Left ventricle myocardium superior (tissue), 1 donor: ENCODE data around the gene GPR89B. TPM values are rescaled to one million over a fixed set of nuclear protein-coding genes. Genes with fewer than 3 reads are reported as not detected.
"Not testable (repeated sequence)": the region's sequence is repeated elsewhere in the genome, so short reads cannot be mapped to it uniquely, and the experiment has no call there.

Experiments
- ATAC-seq: fragments of 200-7000 bp; cut with Tn5 transposase; one replicate; pipeline ENCODE4 v1.9.1; 2020; ENCODE audit warnings: mild to moderate bottlenecking, moderate library complexity
- DNase-seq: peaks from one replicate; pipeline ENCODE4 v3.0.0-alpha.2; 2020
- intact Hi-C: fragments of 100-400 bp; cut with micrococcal nuclease; formaldehyde crosslinking; loops from one replicate; pipeline ENCODE4 v1.11.0; 2022
- total RNA-seq: library from RNA; stranded (reverse); fragmentation: NEBNext Ultra II Directional; extraction: Animal tissue kit (Norgen Biotek cat#: 25700); gene quantifications from one replicate; pipeline ENCODE4 v1.2.1, GENCODE V29; 2021
- donor health status: DM: no; HTN: yes; CAD: no; lungs with severe emphysema.

Gene GPR89B
- total RNA-seq, 1 donor from 2014 or later: 6.0 TPM

DNA sequence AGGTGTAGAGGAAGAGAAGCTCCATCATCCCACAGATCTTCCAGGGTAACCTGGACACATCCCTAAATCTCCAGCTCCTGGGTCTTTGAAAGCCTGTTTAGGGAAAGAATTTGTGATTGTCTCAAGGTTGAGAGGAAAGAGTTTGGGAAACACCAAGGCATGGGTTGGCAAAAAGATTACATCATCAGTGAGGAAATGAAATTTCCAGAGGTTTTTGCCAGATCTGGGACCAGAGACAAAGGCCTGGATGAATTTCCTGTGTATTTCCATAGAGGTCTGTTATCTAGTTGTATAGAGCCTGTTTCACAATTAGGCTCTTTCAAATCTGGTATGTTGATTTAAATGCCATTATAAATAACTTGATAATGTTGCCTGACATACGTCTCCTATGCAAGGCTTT, 82.3 kb downstream of the GPR89B start:
- DNase-seq (no peak), ATAC-seq (no peak)
- intact Hi-C loops: no loop called here

DNA sequence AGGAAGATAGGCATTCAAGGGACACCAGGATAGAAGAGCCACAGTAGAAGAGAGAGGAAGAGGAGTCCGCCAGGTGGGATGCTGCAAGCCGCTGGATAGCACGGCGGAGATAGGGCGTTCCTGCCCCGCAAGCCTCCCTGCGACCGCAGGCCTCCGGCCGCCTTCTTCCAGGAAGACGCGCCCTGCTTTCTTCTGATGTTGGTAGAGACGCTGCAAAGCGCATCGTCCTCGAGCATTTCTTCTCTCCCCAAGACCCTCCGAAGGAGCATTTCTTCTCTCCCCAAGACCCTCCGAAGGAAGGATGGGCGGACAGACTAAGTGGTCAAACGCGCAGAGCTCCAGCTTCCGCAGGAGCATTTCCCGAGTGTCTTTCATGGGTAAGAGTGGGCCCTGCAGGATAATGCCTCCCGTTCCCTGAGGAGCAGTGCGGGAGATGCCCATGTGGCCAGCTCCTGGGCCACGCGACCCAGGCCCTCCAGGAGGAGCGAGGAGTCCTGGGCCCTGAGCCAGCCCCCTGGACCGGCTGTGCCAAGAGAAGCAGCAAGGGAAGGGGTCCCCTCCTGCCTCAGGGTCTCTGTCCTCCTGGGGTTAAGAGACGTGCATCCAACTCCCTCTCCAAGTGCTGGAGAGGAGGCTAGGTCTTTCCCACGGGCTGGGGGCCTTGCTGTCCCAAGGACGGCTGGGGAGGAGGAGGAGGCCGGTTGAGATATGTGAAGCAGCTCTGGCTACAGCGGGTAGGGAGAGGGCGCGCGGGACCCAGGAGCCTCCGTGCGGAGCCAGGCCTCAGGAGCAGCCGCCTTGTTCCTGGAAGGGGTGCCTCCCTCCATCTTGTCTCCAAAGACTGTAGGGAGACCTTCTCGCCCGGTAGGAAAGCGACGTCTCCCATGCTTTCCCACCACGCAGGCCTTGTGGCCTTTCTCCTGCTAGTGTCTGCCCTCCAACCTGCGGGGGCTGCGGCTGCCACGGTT, 85.2 kb downstream of the GPR89B start:
- intact Hi-C loops, ATAC-seq, DNase-seq: not testable (repeated sequence)

- DNase-seq, intact Hi-C loops: not testable (repeated sequence)
- ATAC-seq: peak; percentile 30
Measured at GRCh38 chr1:148014289-148015200, 86.3 kb downstream of the GPR89B start.

DNA sequence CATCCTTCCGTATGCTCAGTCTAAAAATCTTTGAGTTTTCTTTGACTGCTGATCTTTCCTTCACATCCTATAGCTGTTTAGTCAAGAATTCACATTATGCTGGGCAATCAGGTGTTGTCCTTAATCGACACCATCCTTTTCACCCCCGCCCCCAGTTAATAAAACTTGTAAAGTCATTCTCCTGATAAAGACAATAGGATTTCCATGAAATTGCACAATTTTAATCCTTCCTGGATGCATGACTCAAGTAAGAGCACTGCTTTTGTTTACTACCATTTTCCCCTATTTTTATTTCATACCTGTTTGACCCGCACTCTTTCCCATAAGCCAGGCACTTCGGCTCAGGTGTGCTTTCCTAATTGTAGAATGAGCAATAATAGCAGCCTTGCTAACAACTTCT, 96.7 kb downstream of the GPR89B start:
- DNase-seq, intact Hi-C loops, ATAC-seq: not testable (repeated sequence)

DNA sequence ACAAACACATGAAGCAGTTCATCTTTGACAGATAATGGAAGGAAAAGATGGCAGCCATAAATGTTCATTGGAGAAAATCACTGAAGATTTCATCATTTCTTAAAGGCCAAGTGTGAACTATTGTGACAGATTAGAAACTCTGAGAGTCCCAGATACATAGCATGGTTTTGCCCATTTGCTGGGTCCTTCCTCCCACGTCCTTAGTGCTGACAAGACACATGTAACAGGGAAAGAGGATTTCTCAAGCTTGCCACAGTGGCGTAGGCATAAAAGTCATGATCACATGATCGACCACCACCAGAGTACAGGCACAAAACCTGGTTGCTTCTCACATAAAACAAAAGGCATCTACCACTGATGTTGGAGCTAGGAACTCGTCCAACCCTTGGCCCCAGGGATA, 98.8 kb downstream of the GPR89B start:
- intact Hi-C loops, ATAC-seq, DNase-seq: not testable (repeated sequence)

DNA sequence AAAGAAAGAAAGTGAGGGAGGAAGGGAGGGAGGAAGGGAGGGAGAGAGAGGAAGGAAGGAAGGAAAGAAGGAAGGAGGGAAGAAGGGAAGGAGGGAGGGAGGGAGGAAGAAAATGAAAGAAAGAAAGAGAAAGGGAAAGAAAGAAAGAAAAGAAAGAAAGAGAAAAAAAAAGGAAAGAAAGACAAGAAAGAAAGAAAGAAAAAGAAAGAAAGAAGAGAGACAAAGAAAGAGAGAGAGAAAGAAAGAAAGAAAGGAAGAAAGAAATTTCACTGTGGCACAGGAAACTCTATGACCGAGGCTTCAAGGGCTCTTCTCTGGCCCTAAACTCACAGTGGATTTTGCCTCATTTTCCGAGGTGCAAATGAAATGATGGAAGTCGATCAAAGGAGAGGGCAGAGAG, 104.0 kb downstream of the GPR89B start:
- intact Hi-C loops, DNase-seq, ATAC-seq: not testable (repeated sequence)

DNA sequence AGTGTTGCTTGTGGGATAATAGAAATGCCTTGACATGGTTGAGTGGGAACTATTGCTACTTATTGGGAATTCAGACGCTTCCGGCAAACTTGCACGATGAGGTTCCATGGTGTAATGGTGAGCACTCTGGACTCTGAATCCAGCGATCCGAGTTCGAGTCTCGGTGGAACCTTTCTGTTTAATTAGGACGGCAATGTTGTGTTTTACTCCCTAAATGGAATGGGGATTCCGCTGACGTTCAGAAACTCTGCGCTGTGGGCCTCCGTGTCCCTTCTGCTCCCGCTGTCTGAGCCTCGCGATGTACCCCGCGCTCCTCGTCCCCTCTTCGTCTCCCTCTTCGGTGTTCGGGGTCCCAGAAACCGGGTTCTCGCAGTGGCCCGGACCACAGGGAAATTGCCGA, 104.5 kb downstream of the GPR89B start:
- intact Hi-C loops, DNase-seq: not testable (repeated sequence)
- ATAC-seq: peak; percentile 80

DNA sequence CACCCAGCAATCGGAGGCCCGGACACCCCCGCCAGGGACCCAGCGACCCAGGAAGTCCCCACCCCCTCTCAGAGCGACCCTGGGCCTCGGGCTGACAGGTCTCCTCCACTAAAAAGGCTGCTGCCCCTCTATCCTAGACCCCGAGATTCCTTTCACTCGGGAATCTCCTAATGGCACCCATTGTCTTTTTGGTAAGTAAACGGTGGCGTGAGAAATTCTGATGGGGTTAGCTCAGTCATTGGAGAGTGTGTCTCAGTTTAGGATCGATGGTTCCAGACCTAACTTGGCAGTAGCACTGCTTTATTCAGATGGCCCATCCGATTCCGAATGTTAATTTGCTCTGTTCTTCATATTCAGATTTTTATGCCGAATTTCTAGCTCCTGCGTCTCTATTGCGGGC, 104.9 kb downstream of the GPR89B start:
- DNase-seq, intact Hi-C loops: not testable (repeated sequence)
- ATAC-seq: peak; percentile 34

DNA sequence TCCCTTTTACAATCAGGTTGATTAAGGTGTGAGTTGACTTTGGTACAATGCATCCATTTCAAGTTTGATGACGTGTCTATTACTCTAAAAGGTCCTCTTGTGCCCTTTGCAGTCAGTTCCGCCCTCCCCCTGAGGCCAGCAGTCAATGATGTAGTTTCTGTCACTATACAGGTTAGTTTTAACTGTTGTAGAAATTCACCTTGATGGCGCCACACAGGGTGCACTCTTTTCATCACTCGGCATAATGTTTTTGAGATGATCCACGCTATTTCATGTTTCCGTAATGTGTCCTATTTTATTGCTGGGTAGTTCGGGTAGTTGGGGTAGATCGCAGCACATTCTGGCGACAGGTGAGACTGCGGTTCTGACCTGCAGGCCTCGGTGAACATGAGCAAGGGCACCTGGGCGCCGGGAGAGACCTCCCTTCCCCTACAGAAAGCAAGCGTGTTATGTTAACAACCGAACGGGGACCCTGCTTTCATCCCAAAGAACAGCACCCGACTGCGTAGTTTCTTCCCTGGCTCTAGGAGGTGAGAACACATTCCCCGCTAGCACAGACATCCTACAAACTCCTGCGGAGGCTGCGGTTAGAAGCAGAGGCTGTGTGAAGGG, 109.7 kb downstream of the GPR89B start:
- intact Hi-C loops, DNase-seq: not testable (repeated sequence)
- ATAC-seq: peak; percentile 37

DNA sequence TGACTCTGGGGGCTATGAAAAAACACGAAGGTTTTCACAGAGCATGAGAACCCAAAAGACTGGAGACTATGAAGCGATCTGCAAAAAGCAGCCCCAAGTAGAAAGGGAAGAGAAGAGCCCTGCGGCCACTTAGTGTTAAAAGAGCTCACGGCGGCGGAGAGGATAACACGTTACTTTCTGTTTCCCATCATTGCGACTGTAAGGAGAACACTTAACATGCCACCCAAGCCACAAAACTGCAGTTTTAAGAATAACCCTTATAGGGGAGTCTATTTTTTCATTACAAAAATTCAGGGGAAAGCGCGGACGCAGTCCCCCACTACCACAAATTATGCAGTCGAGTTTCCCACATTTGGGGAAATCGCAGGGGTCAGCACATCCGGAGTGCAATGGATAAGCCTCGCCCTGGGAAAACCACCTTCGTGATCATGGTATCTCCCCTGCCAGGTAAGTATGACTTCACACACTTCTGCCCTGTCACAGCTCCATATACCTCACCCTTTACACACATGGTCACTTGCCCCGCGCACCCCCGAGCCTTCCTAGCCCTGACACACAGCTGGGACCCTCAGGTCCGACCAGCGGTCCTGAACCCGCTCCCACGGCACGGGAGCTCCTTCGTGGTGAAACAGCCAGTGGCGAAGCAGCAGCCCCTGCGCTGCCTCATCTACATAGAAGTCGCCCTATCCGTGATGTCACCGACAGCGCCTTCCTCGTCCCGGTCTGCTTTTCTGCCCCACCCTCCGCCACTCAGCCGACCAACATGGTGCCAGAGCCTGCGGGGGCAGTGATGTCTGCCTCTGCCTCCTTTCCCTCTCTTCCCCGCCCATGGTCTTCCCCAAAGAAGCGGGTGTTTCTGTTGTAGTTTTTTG, 110.5 kb downstream of the GPR89B start:
- intact Hi-C loops, DNase-seq: not testable (repeated sequence)
- ATAC-seq: peak; percentile 95

Other genes with a start within 250 kb of the GPR89B start
- 4.7 TPM for gene GJA5, start 167.8 kb upstream of the GPR89B start, total RNA-seq
- gene GJA8, start 25.6 kb upstream of the GPR89B start, total RNA-seq: not detected
- gene NBPF11, start 223.9 kb downstream of the GPR89B start, total RNA-seq: 3.2 TPM